PC-9 (cell line): ENCODE results near the gene TBL1XR1. TPM values are rescaled to one million over a fixed set of nuclear protein-coding genes. Genes with fewer than 3 reads are reported as not detected.

Source experiments
- BruUV-seq: library from RNA; stranded (reverse); fragments of 400-500 nt; replicated peaks from 2 replicates; lab custom pipeline; 2021; lab: Mats Ljungman, UMichigan
- CTCF ChIA-PET: fragments of 300-600 bp; sonication (Branson Sonifier 250); formaldehyde crosslinking; loops from one replicate; lab custom pipeline; 2022; ENCODE audit warnings: antibody characterized with exemption; lab: Charles Lee
- POLR2A ChIA-PET: fragments of 300-600 bp; sonication (Branson Sonifier 250); formaldehyde crosslinking; loops from one replicate; lab custom pipeline; 2022; ENCODE audit warnings: antibody characterized with exemption; ENCODE audit not compliant: unreplicated experiment; lab: Charles Lee
- DNase-seq, 2 experiments: peaks; one replicate each; pipeline versions ENCODE4 v3.0.0 to v3.0.0-alpha.2; 2015 to 2022; ENCODE audit warnings: mixed read lengths in 1 of 2
- H2AFZ ChIP-seq: fragments of 200-600 bp; sonication (generic); 2 replicates; pipeline ENCODE4 v1.8.1; 2017; ENCODE audit warnings: antibody characterized with exemption
- H3F3A ChIP-seq: fragments of 200-600 bp; sonication (generic); 2 replicates; pipeline ENCODE4 v1.8.1; 2017; ENCODE audit warnings: antibody characterized with exemption, mild to moderate bottlenecking, low read depth; ENCODE audit not compliant: insufficient read depth
- H3K27ac ChIP-seq: fragments of 200-600 bp; sonication (generic); 2 replicates; pipeline ENCODE4 v1.6.1; 2016; ENCODE audit warnings: mixed run types
- H3K27me3 ChIP-seq: fragments of 200-600 bp; sonication (generic); 2 replicates; pipeline ENCODE4 v1.6.1; 2016; ENCODE audit warnings: low read depth, mixed run types; ENCODE audit not compliant: insufficient read depth
- H3K36me3 ChIP-seq: fragments of 200-600 bp; sonication (generic); 2 replicates; pipeline ENCODE4 v1.6.1; 2016; ENCODE audit warnings: low read depth, mixed run types
- H3K4me1 ChIP-seq: fragments of 200-600 bp; sonication (generic); replicated peaks from 2 replicates; pipeline ENCODE4 v1.6.1; 2016; ENCODE audit warnings: mixed run types; ENCODE audit not compliant: insufficient read depth
- H3K4me2 ChIP-seq: fragments of 200-600 bp; sonication (generic); 2 replicates; pipeline ENCODE4 v1.6.1; 2017; ENCODE audit warnings: mixed run types
- H3K4me3 ChIP-seq: fragments of 200-600 bp; sonication (generic); 2 replicates; pipeline ENCODE4 v1.6.1; 2016; ENCODE audit warnings: mixed run types
- H3K79me2 ChIP-seq: fragments of 200-600 bp; sonication (generic); 2 replicates; pipeline ENCODE4 v1.6.1; 2017; ENCODE audit warnings: low read depth, mixed run types
- H3K9me2 ChIP-seq: fragments of 200-600 bp; sonication (generic); 2 replicates; pipeline ENCODE4 v1.8.1; 2017; ENCODE audit warnings: mild to moderate bottlenecking; ENCODE audit not compliant: insufficient read depth
- H3K9me3 ChIP-seq: fragments of 200-600 bp; sonication (generic); 2 replicates; pipeline ENCODE4 v1.8.1; 2016; ENCODE audit warnings: low read depth; ENCODE audit not compliant: insufficient read depth
- H4K20me1 ChIP-seq: fragments of 200-600 bp; sonication (generic); 2 replicates; pipeline ENCODE4 v1.8.1; 2017; ENCODE audit not compliant: insufficient read depth
- EZH2 ChIP-seq: fragments of 200-600 bp; sonication (generic); IDR thresholded peaks from 2 replicates; pipeline ENCODE4 v1.8.0; 2017; ENCODE audit warnings: antibody characterized with exemption, low read depth
- intact Hi-C: fragments of 100-400 bp; cut with micrococcal nuclease; formaldehyde crosslinking; loops from one replicate; pipeline ENCODE4 v1.10.0; 2022; ENCODE audit not compliant: unreplicated experiment
- total RNA-seq: library from RNA; stranded (reverse); gene quantifications from 2 replicates; pipeline ENCODE4 v1.2.3, GENCODE V29; 2021
- TF ChIP-seq, protein P1 (sequence below): fragments of 200-600 bp; sonication (generic); conservative IDR thresholded peaks from 2 replicates; pipeline ENCODE4 v1.6.1; 2017; ENCODE audit warnings: mixed run types, antibody characterized with exemption, mild to moderate bottlenecking, moderate library complexity

Gene TBL1XR1
- total RNA-seq, 1 experiment from 2014 or later = 243 TPM

DNA sequence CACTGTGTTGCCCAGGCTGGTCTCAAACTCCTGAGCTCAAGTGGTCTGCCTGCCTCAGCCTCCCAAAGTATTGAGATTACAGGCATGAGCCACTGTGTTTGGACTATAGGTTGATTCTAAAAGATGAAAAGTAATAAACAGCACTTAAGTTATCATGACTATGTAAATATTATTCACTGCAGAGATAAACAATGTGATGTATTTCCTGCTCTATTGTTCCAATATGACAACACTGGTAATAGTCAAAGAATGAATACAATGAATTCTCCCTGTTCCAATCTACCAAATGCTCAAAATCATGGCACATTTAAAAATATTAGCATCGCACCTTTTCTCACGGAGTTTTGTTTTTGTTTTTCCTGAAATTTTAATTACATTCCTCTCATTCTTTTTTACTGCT is 36.8 kb upstream of the TBL1XR1 start:
- Histone ChIP-seq H3K4me3 (no peak overlapping the region), H4K20me1 (no peaks in the 10 kb centered on the region), H3K9me2 (no peaks in the 10 kb centered on the region; the same call in 1 of the 2 replicates), H2AFZ (no peak overlapping the region), H3K79me2 (no peaks in the 10 kb centered on the region), H3F3A (no peaks in the 10 kb centered on the region), H3K9me3 (no peaks in the 10 kb centered on the region), H3K36me3 (no peaks in the 10 kb centered on the region), H3K4me1 (no peaks in the 10 kb centered on the region), H3K27ac (no peak overlapping the region), H3K27me3 (no peaks in the 10 kb centered on the region), H3K4me2 (no peak overlapping the region)
- no peak for DNase-seq
- CTCF ChIA-PET = no interaction called here
- BruUV-seq = no TSS peak
- POLR2A ChIA-PET = no interaction called here
- TF ChIP-seq, protein P1, sequence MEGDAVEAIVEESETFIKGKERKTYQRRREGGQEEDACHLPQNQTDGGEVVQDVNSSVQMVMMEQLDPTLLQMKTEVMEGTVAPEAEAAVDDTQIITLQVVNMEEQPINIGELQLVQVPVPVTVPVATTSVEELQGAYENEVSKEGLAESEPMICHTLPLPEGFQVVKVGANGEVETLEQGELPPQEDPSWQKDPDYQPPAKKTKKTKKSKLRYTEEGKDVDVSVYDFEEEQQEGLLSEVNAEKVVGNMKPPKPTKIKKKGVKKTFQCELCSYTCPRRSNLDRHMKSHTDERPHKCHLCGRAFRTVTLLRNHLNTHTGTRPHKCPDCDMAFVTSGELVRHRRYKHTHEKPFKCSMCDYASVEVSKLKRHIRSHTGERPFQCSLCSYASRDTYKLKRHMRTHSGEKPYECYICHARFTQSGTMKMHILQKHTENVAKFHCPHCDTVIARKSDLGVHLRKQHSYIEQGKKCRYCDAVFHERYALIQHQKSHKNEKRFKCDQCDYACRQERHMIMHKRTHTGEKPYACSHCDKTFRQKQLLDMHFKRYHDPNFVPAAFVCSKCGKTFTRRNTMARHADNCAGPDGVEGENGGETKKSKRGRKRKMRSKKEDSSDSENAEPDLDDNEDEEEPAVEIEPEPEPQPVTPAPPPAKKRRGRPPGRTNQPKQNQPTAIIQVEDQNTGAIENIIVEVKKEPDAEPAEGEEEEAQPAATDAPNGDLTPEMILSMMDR = no peak
- TF ChIP-seq EZH2 = no peak
- intact Hi-C loops = no loop called here

DNA sequence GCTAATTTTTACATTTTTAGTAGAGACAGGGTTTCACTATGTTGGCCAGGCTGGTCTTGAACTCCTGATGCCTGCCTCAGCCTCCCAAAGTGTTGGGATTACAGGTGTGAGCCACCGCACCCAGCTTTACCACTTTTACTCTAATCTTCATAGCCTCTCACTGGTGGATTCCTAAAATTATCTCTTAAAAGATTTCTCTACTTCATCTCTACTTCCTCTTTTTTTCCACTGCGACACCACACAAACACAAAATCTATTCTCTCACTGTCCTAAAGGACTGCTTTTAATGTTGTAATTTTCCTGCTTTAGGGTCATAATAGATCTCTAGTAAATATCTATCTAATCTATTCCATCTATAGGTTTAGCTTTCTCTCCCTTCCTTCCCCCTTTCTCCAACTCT is 34.0 kb upstream of the TBL1XR1 start:
- no peak overlapping the region for H2AFZ ChIP-seq
- H3K4me1 ChIP-seq = no peaks in the 10 kb centered on the region
- POLR2A ChIA-PET = interaction anchor here (0.6 kb wide), 1 partner anchor 140 kb away, joined by 4 read pairs; no protein-coding TSS in a partner anchor
- CTCF ChIA-PET = no interaction called here
- no peaks in the 10 kb centered on the region for H3F3A ChIP-seq
- H3K9me2 ChIP-seq = no peaks in the 10 kb centered on the region; the same call in 1 of the 2 replicates
- H4K20me1 ChIP-seq = no peaks in the 10 kb centered on the region
- no peak overlapping the region for H3K27ac ChIP-seq
- H3K4me2 ChIP-seq = no peak overlapping the region
- no peaks in the 10 kb centered on the region for H3K79me2 ChIP-seq
- H3K27me3 ChIP-seq = no peaks in the 10 kb centered on the region
- no peaks in the 10 kb centered on the region for H3K9me3 ChIP-seq
- no peak for DNase-seq
- BruUV-seq = no TSS peak
- no peak overlapping the region for H3K4me3 ChIP-seq
- intact Hi-C loops = no loop called here
- no peaks in the 10 kb centered on the region for H3K36me3 ChIP-seq
- TF ChIP-seq EZH2 = no peak
- TF ChIP-seq, protein P1 = no peak

- H3K79me2 ChIP-seq = no peaks in the 10 kb centered on the region
- no peak overlapping the region for H3K4me3 ChIP-seq
- no peaks in the 10 kb centered on the region for H3K36me3 ChIP-seq
- no peak overlapping the region for H3K4me2 ChIP-seq
- POLR2A ChIA-PET = interaction anchor here (0.6 kb wide), 1 partner anchor 64 kb away, joined by 3 read pairs; no protein-coding TSS in a partner anchor
- no peak for DNase-seq
- no TSS peak for BruUV-seq
- intact Hi-C loops = no loop called here
- CTCF ChIA-PET = no interaction called here
- H3K4me1 ChIP-seq = no peaks in the 10 kb centered on the region
- no peak for TF ChIP-seq EZH2
- TF ChIP-seq, protein P1 = no peak
- no peaks in the 10 kb centered on the region for H4K20me1 ChIP-seq
- H2AFZ ChIP-seq = no peak overlapping the region
- H3K9me3 ChIP-seq = no peaks in the 10 kb centered on the region
- no peak overlapping the region for H3K27ac ChIP-seq
- no peaks in the 10 kb centered on the region; the same call in 1 of the 2 replicates for H3K9me2 ChIP-seq
- no peaks in the 10 kb centered on the region for H3K27me3 ChIP-seq
- H3F3A ChIP-seq = no peaks in the 10 kb centered on the region
Observed at GRCh38 chr3:177230641-177231040, 33.4 kb upstream of the TBL1XR1 start.
